GM21737 (cell line): ENCODE results near the gene GSX1.

ENCODE experiments used
- ATAC-seq: cut with Tn5 transposase; IDR thresholded peaks from one replicate; pipeline ENCODE4 v1.9.1; 2021; ENCODE audit warnings: mild to moderate bottlenecking, moderate library complexity; ENCODE audit not compliant: unreplicated experiment

Gene GSX1

GRCh38 chr13:27826379-27827353 is 34.4 kb downstream of the GSX1 start:
- no peak for ATAC-seq

DNA sequence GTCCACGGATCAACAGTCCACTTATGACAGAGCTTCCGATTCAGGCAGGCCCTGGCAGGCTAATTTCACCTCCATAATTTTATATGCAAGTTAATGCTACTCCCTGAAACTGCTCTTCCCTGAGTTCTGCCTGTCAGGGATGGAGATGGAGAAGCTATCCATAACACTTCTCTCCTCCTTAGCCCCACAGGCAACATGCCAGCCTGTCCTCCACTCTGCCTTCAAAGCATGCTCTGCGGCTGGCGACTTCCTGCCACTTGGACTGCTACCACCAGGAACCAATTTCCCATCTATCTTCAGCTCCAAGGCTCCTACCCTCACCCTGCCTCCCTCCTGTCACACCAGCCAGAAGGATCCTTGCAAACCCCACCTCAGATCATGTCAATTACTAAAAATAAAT is 35.4 kb downstream of the GSX1 start:
- ATAC-seq, result no peak

GRCh38 chr13:27830010-27830409 is 37.7 kb downstream of the GSX1 start:
- peak; percentile 78 for ATAC-seq

GRCh38 chr13:27833206-27833605 is 40.9 kb downstream of the GSX1 start:
- ATAC-seq, result no peak

DNA sequence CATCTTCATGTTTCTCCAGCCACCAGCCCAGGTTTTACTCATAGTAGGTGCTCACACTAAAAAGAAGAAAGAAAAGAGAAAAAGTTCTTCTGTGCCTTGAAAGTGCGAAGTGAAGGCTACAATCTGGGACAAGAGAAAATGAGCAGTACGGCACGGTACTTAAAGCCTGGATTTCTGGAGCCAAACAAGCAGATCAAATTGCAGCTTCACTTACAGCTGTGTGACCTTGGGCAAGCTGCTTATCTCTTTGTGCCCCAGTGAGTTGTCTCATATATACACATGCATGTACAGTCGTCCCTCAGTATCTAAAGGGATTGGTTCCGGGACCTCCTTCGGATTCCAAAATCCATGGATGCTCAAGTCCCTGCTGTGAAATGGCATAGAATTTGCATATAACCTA is 41.8 kb downstream of the GSX1 start:
- no peak for ATAC-seq

DNA sequence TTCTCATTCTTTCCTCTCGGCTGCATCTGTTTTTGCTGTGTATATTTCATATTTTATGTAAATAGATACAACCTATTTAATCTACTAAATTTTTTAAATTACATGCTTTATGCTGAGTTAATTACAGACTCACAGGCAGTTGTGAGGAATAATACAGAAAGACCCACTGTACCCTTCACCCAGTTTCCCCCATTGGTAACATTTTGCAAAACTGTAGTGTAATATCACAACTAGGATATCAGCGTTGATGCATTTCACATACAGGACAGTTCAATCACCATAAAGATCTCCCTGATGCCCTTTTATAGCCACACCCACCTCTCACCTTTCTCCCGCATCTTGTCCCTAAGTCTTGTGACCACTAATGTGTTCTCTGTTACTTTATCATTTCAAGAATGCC is 43.5 kb downstream of the GSX1 start:
- no peak for ATAC-seq

DNA sequence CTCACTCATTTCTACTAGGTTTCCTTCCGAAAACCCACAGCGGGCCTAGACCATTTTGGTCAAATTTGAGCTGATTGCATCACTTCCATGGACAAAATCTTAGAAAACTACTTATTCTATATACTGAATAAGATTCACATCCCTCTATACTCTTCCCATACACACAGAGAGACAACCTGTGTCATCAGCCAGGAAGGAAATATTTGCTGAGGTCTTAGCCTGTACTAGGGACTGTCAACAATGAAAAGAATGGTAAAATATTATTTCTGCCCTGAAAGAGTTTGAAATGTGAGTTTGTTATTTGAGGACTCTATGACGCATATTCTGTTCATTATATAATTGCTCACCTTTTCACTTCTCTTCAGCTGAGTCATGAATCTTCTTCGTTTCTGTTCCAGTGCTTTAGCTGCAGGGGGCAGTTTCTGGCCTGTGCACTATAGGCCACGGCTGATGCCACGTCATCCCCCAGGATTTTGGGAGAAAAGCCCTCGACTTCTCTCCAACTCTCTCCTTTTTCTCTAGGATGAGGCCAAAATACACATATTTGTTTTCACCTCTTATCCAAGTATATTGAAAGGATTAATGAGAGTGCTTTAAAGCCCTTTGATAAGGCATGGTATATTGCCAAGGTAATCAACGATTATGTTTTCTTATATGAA is 47.7 kb downstream of the GSX1 start:
- no peak for ATAC-seq

DNA sequence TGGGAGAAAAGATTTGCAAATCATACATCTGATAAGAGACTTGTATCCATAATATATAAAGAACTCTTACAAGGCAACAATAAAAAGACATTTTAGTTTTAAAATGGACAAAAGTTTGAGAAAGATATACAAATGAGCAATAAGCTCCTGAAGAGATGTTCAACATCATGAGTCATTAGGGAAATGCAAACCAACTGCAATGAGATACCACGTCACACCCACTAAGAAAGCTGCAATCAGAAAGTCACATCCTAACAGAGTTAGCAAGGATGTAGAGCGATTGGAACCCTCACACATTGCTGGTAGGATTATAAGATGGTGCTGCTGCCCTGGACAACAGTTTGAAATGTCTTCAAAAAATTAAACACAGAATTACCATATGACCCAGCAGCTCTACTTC is 50.3 kb downstream of the GSX1 start:
- ATAC-seq, result no peak
